Activated naive CD4-positive, alpha-beta T cell treated with anti-CD3 and anti-CD28 coated beads, Interleukin-2, amount 50 U/mL, for 72 hours (primary cell): ENCODE data around the gene LARP4B. TPM values are rescaled to one million over a fixed set of nuclear protein-coding genes. Genes with fewer than 3 reads are reported as not detected.

ENCODE experiments used
- ATAC-seq, 2 donors: fragments of 150-1000 bp; cut with Tn5 transposase; 2 replicates each; pipeline ENCODE4 v1.10.0; 2021; ENCODE audit warnings: mild to moderate bottlenecking in 2 of 2, moderate library complexity in 2 of 2
- DNase-seq, 2 donors: peaks; one replicate each; pipeline ENCODE4 v3.0.0; 2021 to 2022; ENCODE audit warnings: low spot score in 2 of 2
- H3K27ac Mint-ChIP-seq, 2 donors: one replicate each; pipeline ENCODE4 v1.8.0; 2022; ENCODE audit warnings: mild to moderate bottlenecking in 2 of 2, mixed read lengths in 2 of 2
- H3K36me3 Mint-ChIP-seq, 2 donors: one replicate each; pipeline ENCODE4 v1.8.0; 2022; ENCODE audit warnings: mixed read lengths in 2 of 2
- H3K9me3 Mint-ChIP-seq, 2 donors: one replicate each; pipeline ENCODE4 v1.8.0; 2022; ENCODE audit warnings: mixed read lengths in 2 of 2
- total RNA-seq, 2 donors: library from RNA; stranded (reverse); gene quantifications; one replicate each; pipeline ENCODE4 v1.2.3, GENCODE V29; 2022

Gene LARP4B
- total RNA-seq, 2 donors from 2014 or later = 87.4 to 122 TPM

DNA sequence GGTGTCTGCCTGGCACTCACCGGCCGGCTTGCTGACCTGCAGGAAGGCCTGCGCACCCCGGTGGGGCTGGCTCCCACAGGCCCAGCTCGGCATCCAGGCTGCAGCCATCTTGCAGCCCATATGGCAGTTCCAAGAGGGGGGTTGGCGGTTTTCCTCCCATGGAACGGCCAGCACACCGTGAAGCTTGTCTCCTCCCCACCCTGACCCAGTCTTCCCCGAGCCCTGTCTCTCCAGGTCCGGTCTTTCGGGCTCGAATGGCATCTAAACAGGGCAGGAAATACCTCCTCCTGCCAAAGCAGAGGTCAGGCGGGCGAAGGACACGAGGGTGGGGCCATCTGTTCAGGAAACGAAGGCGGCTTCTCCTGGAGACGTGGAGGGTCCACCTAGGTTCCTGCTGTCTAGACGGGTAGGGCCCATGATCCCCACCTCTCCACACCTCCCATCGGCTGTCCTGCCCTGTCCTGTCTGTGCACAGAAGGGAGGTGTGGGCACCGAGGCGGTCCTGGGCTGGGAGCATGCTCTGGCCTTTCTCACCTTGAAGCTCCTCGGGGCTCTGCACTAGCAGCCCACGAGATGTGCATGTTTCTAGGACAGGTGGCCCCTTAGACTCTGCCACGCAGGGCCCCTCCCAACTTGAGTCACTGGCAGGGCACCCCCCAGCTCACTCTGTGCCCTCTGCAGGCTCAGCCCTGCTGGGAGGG lies 128.3 kb downstream of the LARP4B start:
- no peak overlapping the region for H3K27ac Mint-ChIP-seq
- peaks cover 19 to 24% of the 10 kb centered on the region in 2 donors for H3K36me3 Mint-ChIP-seq
- H3K9me3 Mint-ChIP-seq = peaks cover 10 to 12% of the 10 kb centered on the region in 2 donors
- DNase-seq = no peak
- ATAC-seq = peak in 1 of 2 donors; percentile 16

DNA sequence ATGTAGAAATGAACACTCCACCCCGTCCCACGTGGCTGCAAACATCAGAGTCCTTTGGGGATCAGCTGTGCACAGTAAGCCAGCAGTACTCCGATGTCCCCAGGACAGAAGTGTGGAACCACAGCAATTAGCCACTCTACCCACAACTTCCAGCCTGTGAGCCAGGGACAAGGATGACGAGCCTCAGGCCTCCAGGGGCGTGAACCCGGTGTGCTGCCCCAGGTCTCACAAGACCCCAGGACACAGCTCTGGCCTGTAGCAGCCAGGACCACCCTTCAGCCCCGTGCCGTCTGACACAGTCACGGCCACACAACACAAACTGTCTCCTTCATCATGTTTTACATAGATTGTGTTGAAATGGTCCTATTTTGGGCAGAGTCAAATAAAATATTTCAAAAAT lies 129.0 kb downstream of the LARP4B start:
- Mint-ChIP-seq H3K36me3 (peaks cover 25 to 31% of the 10 kb centered on the region in 2 donors), H3K9me3 (peaks cover 10 to 19% of the 10 kb centered on the region in 2 donors), H3K27ac (no peak overlapping the region)
- ATAC-seq (no peak), DNase-seq (no peak)

DNA sequence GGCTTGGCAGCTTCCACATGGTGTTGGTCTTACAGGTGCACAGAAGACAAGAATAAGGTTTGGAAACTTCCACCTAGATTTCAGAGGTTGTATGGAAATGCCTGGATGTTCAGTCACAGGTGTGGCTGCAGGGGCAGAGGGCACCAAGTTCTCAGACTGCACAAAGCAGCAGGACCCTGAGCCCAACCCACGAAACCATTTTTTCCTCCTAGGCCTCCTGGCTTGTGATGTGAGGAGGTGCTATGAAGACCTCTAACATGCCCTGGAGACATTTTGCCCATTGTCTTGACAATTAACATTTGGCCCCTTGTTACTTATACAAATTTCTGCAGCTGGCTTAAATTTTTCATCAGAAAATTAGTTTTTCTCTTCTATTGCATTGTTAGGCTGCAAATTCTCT lies 134.3 kb downstream of the LARP4B start:
- DNase-seq = no peak
- no peak for ATAC-seq
- peaks cover 37 to 45% of the 10 kb centered on the region in 2 donors for H3K36me3 Mint-ChIP-seq
- peaks cover 18 to 40% of the 10 kb centered on the region in 2 donors for H3K9me3 Mint-ChIP-seq
- peak overlapping the region in 1 of 2 donors; percentile 37 for H3K27ac Mint-ChIP-seq

- H3K27ac Mint-ChIP-seq = no peak overlapping the region
- ATAC-seq (no peak), DNase-seq (no peak)
- peaks cover 37 to 45% of the 10 kb centered on the region in 2 donors for H3K36me3 Mint-ChIP-seq
- peaks cover 18 to 40% of the 10 kb centered on the region in 2 donors for H3K9me3 Mint-ChIP-seq
These were observed 135.3 kb downstream of the LARP4B start for GRCh38 chr10:796233-796632.

GRCh38 chr10:794382-794956 lies 137.0 kb downstream of the LARP4B start:
- Mint-ChIP-seq H3K27ac (no peak overlapping the region), H3K36me3 (peaks cover 32 to 45% of the 10 kb centered on the region in 2 donors), H3K9me3 (peaks cover 12 to 40% of the 10 kb centered on the region in 2 donors)
- no peak for ATAC-seq
- DNase-seq = no peak

DNA sequence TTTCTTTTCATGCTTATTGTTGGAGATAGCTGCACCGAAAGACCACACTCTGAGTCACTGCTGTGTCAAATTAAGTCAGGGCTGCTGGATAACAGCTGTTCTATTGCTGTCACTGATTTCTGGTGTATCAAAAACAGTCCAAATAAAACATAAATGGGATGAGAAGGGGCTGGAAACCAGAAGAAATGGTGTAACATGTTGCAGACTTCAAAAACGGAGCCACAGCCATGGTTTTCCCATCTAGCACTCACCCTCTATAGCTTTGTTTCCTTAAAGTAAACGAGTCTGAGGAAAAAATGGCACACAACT lies 138.8 kb downstream of the LARP4B start:
- no peak for DNase-seq
- ATAC-seq = no peak
- Mint-ChIP-seq H3K27ac (no peak overlapping the region), H3K36me3 (peaks cover 15 to 29% of the 10 kb centered on the region in 2 donors), H3K9me3 (peaks cover 8 to 23% of the 10 kb centered on the region in 2 donors)

DNA sequence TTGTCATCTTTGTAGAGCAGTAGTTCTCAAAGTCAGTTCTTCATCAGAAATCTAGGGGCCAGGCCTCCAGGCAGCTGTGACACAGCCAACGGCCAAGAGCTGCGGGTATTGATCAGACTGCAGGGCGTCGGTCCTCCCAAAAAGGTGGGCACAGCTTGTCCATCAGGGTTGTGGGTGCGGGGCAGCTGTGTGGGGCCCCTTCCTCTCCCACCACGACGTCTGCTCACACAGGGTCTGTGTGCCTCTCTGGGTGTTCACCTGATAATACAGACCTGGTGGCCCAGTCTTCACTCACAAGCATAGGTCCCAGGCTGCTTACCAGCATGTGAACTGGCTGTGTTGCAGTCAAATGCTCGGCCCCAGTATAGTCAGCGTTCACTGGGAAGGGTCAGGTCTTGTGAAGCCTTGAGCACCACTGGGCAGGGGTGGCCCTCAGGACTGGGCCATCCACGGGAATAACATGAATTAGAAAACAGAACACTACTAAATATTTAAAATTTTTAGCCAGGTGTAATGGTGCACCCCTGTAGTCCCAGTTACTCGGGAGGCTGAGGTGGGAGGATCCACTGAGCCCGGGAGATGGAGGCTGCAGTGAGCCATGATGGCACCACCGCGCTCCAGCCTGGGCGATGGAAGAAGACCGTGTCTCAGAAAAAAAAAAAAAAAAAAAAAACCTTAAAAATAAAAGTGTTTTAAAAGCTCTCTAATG lies 139.3 kb downstream of the LARP4B start:
- Mint-ChIP-seq H3K9me3 (peaks cover 8 to 19% of the 10 kb centered on the region in 2 donors), H3K27ac (no peak overlapping the region), H3K36me3 (peaks cover 10 to 24% of the 10 kb centered on the region in 2 donors)
- ATAC-seq = no peak
- DNase-seq = peak in 1 of 2 donors; percentile 35

DNA sequence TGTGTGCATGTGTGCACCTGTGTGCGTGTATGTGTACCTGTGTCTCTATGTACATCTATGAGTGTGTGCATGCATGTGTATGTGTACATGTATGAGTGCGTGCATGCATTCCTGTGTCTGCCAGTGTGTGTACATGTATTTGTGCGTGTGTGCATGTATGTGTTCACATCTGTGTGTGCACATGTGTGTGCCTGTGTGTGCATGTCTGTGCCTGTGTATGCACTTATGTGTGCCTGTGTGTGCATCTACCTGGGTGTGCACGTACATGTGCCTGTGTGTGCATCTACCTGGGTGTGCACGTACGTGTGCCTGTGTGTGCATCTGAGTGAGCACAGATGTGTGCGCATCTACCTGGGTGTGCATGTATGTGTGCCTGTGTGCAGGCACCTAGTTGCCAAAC lies 139.9 kb downstream of the LARP4B start:
- Mint-ChIP-seq H3K27ac (no peak overlapping the region), H3K9me3 (peaks cover 7 to 18% of the 10 kb centered on the region in 2 donors), H3K36me3 (peaks cover 7 to 20% of the 10 kb centered on the region in 2 donors)
- ATAC-seq = no peak
- no peak for DNase-seq

GRCh38 chr10:790821-791551 lies 140.5 kb downstream of the LARP4B start:
- peaks cover under 1 to 12% of the 10 kb centered on the region in 2 donors for H3K9me3 Mint-ChIP-seq
- DNase-seq (peak in 1 of 2 donors; percentile 42), ATAC-seq (no peak)
- H3K36me3 Mint-ChIP-seq = peaks cover under 1 to 14% of the 10 kb centered on the region in 2 donors
- no peak overlapping the region for H3K27ac Mint-ChIP-seq

DNA sequence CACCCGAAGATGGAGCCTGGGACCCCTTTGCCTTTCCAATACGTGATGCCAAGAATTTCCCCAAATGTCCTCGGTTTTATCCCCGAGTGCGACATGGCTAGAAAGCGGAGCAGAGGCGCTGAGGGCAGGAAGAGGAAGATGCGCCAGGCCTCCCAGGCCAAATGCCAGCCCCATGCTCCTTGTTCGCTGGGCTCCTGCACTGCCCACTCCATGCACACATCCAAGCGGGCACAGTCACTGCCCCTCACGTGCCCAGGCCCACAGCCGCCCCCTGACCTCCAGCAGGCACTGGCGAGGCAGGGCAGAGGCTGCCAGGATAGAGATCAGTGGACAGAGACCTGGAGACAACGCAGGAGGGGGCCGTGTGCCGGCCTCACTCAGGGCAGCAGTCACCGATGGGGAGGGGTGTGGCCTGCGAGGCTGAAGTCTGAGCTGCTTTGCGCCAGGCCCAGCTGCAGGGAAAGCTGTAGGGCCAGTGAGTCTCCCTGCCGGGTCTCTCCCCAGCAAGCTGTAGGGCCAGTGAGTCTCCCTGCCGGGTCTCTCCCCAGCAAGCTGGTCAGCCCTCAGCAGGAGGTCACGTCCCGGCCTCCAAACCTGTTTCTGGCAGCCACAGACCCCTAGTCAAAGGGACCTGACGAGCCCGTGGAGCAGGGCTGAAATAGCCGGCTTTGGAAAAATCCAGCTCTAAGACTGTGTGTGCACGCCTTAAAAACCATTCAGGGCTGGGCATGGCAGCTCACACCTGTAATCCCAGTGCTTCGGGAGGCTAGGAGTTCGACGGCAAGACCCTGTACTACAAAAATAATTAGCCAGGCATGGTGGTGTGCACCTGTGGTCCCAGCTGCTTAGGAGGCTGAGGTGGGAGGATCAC lies 141.4 kb downstream of the LARP4B start:
- no peak overlapping the region for H3K27ac Mint-ChIP-seq
- ATAC-seq (no peak), DNase-seq (no peak)
- peaks cover 0 to 7% of the 10 kb centered on the region in 2 donors for H3K36me3 Mint-ChIP-seq
- peaks cover 0 to 7% of the 10 kb centered on the region in 2 donors for H3K9me3 Mint-ChIP-seq

GRCh38 chr10:788796-789748 lies 142.4 kb downstream of the LARP4B start:
- peak; percentile 43 to 67 for DNase-seq
- peak in 1 of 2 donors; percentile 53 for ATAC-seq
- H3K36me3 Mint-ChIP-seq = no peaks in the 10 kb centered on the region
- H3K9me3 Mint-ChIP-seq = no peaks in the 10 kb centered on the region
- peak overlapping the region in 1 of 2 donors; percentile 14 for H3K27ac Mint-ChIP-seq

GRCh38 chr10:787933-788651 lies 143.4 kb downstream of the LARP4B start:
- DNase-seq (peak in 1 of 2 donors; percentile 53), ATAC-seq (no peak)
- no peaks in the 10 kb centered on the region for H3K9me3 Mint-ChIP-seq
- no peak overlapping the region for H3K27ac Mint-ChIP-seq
- H3K36me3 Mint-ChIP-seq = no peaks in the 10 kb centered on the region

GRCh38 chr10:786633-787474 lies 144.7 kb downstream of the LARP4B start:
- Mint-ChIP-seq H3K36me3 (no peaks in the 10 kb centered on the region), H3K27ac (peak overlapping the region in 1 of 2 donors; percentile 65), H3K9me3 (no peaks in the 10 kb centered on the region)
- ATAC-seq (no peak), DNase-seq (peak in 1 of 2 donors; percentile 50)

GRCh38 chr10:785861-786214 lies 145.7 kb downstream of the LARP4B start:
- no peak overlapping the region for H3K27ac Mint-ChIP-seq
- no peaks in the 10 kb centered on the region for H3K9me3 Mint-ChIP-seq
- no peak for DNase-seq

More at GRCh38 chr10:785861-786214, 145.7 kb downstream of the LARP4B start:
- no peak for ATAC-seq
- H3K36me3 Mint-ChIP-seq = no peaks in the 10 kb centered on the region
